ENCODE measurements around the gene LILRB3.
"Not testable (repeated sequence)": the region's sequence is repeated elsewhere in the genome, so short reads cannot be mapped to it uniquely, and the experiment has no call there.

LILRB3 gene

GRCh38 chr19:54178581-54179261 lies 44.1 kb downstream of the LILRB3 start:
- DNase-seq, result no peak
- in situ Hi-C loops (cut with MboI; ENCODE audit: low pct_unique_long_range_greater_than_20kb, low sequenced_read_pairs), result no loop called here

GRCh38 chr19:54173951-54174834 lies 48.6 kb downstream of the LILRB3 start:
- DNase-seq, result no peak

GRCh38 chr19:54173359-54173699 lies 49.5 kb downstream of the LILRB3 start:
- in situ Hi-C loops (cut with MboI; ENCODE audit: low pct_unique_long_range_greater_than_20kb, low sequenced_read_pairs), result no loop called here

More at GRCh38 chr19:54173951-54174834, 48.6 kb downstream of the LILRB3 start:
- in situ Hi-C loops (cut with MboI; ENCODE audit: low pct_unique_long_range_greater_than_20kb, low sequenced_read_pairs), result no loop called here

GRCh38 chr19:54172471-54173358 lies 50.1 kb downstream of the LILRB3 start, which contains the start of gene TMC4:
TSS of gene TMC4 (minus strand) at chr19:54173160. CDS start at chr19:54173117, 43 bp downstream.
- DNase-seq, result no peak
- in situ Hi-C loops (cut with MboI; ENCODE audit: low pct_unique_long_range_greater_than_20kb, low sequenced_read_pairs), result no loop called here

More at GRCh38 chr19:54173359-54173699, 49.5 kb downstream of the LILRB3 start:
- DNase-seq, result no peak

- DNase-seq; in situ Hi-C loops (cut with MboI; ENCODE audit: low pct_unique_long_range_greater_than_20kb, low sequenced_read_pairs): not testable (repeated sequence)
These were observed 50.9 kb downstream of the LILRB3 start for GRCh38 chr19:54171736-54172431.

GRCh38 chr19:54169149-54169740 lies 53.6 kb downstream of the LILRB3 start:
- in situ Hi-C loops (cut with MboI; ENCODE audit: low pct_unique_long_range_greater_than_20kb, low sequenced_read_pairs), result no loop called here
- DNase-seq, result no peak

GRCh38 chr19:54168174-54168917 lies 54.5 kb downstream of the LILRB3 start:
- in situ Hi-C loops (cut with MboI; ENCODE audit: low pct_unique_long_range_greater_than_20kb, low sequenced_read_pairs), result no loop called here

More at GRCh38 chr19:54168174-54168917, 54.5 kb downstream of the LILRB3 start:
- peak; percentile 93 for DNase-seq
